ENCODE results near the gene CSMD2.

DNA sequence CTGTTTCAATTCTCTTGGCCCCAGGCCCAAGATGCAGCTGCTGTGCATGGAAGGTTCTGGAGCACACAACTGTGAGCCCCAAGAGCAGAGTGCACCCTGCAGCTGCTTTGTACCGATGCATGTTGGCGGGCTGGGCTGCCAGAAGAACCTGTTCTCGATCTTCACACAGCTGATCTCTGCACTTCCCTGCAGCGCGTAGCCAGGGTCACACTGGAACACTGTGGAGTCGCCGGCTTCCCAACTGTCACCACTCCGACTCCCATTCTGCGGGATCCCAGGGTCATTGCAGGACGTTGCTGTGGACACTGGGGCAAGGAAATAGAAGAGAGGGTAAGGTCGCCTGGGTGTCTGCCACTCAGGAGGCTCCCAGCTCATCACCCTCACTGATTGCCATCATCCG is 507.2 kb downstream of the CSMD2 start:
- TF ChIP-seq EZH2 (IDR thresholded peaks at IDR 0.05) (no peak), POLR2AphosphoS5 (IDR thresholded peaks at IDR 0.05; ENCODE audit: low read depth, low read length) (no peak), RAD21 (IDR thresholded peaks at IDR 0.05; ENCODE audit: low read depth) (no peak), YY1 (IDR thresholded peaks at IDR 0.05; ENCODE audit: extremely low read depth, insufficient replicate concordance, low read depth, low read length) (no peak)
- TF ChIP-seq, protein P1, sequence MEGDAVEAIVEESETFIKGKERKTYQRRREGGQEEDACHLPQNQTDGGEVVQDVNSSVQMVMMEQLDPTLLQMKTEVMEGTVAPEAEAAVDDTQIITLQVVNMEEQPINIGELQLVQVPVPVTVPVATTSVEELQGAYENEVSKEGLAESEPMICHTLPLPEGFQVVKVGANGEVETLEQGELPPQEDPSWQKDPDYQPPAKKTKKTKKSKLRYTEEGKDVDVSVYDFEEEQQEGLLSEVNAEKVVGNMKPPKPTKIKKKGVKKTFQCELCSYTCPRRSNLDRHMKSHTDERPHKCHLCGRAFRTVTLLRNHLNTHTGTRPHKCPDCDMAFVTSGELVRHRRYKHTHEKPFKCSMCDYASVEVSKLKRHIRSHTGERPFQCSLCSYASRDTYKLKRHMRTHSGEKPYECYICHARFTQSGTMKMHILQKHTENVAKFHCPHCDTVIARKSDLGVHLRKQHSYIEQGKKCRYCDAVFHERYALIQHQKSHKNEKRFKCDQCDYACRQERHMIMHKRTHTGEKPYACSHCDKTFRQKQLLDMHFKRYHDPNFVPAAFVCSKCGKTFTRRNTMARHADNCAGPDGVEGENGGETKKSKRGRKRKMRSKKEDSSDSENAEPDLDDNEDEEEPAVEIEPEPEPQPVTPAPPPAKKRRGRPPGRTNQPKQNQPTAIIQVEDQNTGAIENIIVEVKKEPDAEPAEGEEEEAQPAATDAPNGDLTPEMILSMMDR (IDR thresholded peaks at IDR 0.05 in 2 of 3, conservative IDR thresholded peaks at IDR 0.05 in 1 of 3; ENCODE audit: borderline replicate concordance in 1 of 3, insufficient read depth in 1 of 3, low read depth in 2 of 3, low read length in 2 of 3), result no peak
- TF ChIP-seq, protein P2, sequence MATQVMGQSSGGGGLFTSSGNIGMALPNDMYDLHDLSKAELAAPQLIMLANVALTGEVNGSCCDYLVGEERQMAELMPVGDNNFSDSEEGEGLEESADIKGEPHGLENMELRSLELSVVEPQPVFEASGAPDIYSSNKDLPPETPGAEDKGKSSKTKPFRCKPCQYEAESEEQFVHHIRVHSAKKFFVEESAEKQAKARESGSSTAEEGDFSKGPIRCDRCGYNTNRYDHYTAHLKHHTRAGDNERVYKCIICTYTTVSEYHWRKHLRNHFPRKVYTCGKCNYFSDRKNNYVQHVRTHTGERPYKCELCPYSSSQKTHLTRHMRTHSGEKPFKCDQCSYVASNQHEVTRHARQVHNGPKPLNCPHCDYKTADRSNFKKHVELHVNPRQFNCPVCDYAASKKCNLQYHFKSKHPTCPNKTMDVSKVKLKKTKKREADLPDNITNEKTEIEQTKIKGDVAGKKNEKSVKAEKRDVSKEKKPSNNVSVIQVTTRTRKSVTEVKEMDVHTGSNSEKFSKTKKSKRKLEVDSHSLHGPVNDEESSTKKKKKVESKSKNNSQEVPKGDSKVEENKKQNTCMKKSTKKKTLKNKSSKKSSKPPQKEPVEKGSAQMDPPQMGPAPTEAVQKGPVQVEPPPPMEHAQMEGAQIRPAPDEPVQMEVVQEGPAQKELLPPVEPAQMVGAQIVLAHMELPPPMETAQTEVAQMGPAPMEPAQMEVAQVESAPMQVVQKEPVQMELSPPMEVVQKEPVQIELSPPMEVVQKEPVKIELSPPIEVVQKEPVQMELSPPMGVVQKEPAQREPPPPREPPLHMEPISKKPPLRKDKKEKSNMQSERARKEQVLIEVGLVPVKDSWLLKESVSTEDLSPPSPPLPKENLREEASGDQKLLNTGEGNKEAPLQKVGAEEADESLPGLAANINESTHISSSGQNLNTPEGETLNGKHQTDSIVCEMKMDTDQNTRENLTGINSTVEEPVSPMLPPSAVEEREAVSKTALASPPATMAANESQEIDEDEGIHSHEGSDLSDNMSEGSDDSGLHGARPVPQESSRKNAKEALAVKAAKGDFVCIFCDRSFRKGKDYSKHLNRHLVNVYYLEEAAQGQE (IDR thresholded peaks at IDR 0.05; ENCODE audit: low read depth), result no peak
